NOMO-1 treated with dmso at 0.1 percent for 144 hours (cell line): ENCODE data around the gene TSR1.
"Not testable (repeated sequence)": the region's sequence is repeated elsewhere in the genome, so short reads cannot be mapped to it uniquely, and the experiment has no call there.

Experiments used
- DNase-seq: peaks from one replicate; lab custom pipeline; 2025; ENCODE audit not compliant: unreplicated experiment; lab: John Stamatoyannopoulos, UW

The TSR1 gene

DNA sequence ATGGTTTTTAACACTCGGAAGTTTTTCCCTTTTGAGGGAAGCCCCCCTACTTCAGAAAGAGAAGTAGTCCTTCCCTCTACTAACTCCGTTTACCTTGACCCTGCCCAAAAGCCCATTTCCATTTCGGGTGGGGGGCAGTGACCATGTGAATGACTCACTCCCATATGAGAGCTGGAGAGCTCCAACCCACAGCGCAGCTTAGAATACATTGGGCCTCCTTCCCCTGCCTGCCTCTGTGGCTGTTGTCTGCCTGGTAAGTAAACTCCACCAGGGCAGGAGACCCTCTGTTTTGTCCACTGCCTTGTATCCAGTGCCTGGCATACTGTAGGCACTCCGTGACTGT lies 2.0 kb upstream of the TSR1 start:
- no peak for DNase-seq

DNA sequence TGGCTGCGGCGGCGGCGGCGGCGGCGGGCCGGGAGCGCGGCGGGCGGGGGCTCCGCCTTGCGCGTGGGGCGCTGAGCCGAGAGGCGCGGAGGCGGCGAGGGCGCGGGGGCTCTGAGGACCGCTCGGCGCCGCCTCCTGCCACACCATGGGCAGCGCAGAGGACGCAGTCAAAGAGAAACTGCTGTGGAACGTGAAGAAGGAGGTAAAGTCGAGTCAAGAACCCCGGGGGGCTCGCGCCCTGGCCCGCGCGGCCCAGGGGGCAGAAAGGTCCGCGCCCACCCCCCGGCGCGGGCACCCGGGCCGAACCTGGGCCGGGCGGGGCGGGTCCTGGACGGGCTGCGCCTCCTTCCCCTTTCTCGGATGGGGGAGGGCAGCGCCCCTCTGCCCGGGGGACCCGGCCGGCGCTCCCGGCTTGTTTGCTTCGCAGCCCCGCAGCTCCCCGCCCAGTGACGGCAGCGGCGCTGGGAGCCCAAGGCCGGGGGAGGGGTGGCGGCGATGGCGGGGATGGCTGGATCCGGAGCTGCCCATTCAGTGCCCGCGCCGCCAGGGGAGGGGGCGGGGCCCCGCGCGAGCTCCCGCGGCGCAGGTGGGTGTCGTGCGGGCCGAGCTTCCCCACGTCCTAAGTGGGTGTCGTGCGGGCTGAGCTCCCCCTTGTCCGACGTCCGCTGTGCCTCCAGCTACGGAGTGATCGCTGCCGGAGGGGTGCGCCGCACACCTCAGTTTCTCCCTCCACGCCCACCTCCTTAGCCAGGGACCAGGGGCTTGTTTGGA lies 1.5 kb upstream of the TSR1 start:
- peak; percentile 23 for DNase-seq

DNA sequence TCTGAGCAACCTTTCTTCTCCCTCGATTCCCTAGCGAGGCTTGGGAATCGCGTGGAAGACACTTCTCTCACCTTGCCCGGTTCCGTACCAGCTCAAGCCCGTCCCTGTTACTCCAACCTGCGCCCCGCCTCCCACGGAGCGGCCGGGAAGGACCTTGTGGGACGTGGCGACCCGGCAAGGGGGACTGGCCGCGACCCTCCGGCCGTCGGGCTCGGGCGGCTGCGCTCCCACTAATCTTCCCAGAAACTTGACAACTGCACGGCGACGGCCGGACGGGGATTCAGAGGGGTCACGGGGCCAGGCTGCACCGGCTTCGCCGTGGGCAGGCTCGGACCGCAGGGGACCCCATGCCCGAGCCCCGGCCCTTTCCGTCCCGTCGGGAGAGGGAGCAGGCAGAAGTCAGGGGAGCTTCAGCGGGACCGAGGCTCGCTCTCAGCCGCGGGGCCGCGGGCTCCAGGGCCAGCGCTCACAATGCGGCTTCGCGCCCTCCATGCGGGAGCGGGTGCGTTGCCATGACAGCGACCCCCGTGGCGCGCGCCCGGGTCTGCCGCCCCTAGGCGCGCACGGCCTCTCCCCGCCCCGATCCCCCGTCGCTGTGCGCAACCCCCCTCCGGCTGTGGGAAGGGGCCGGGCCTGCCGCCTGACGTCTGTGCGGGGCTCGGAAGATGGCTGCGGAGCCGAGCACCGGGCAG lies 741 bp upstream of the TSR1 start, which contains the start of gene SGSM2:
SGSM2 (plus strand) TSS at position 650 of the 692 bp plus-strand sequence. CDS start 188 bp downstream, outside the sequence.
- peak; percentile 31 for DNase-seq

DNA sequence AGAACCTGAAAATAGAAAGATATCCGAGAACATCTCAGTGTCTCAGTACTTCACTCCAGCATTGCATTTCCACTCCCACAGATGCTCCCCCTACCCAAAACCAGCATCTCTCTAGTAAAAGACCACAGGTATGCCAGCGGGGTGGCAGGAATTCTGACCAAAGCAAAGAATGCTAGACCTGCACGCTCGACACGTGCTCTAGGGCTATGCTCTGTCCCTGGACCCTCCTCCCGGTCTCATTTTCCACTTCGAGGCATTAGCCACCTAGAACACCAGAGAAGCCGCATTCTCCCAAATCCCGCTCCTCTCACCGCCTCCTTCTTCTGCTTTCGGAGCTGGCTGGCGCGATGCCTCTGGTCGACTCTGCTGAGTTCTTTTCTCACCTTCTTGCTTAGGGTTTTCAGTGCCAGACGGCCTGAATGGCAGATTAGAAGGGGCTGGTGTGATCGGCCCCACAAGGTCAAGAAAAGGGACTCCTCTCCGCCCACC lies 487 bp downstream of the TSR1 start:
- DNase-seq, result no peak

DNA sequence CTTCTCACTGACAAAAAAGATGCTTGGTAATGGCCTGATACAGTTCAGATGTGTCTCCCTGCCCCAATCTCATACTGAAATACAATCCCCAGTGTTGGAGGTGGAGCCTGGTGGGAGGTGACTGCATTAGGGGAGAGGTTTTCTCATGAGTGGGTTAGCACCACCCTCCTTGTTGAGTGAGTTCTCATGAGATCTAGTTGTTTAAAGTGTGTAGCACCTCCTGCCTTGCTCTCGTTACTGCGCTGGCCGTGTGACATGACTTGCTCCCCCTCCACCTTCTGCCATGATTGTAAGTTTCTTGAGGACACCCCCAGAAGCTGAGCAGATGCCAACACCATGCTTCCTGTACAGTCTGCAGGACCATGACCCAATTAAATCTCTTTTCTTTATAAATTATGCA lies 5.0 kb downstream of the TSR1 start:
- no peak for DNase-seq

DNA sequence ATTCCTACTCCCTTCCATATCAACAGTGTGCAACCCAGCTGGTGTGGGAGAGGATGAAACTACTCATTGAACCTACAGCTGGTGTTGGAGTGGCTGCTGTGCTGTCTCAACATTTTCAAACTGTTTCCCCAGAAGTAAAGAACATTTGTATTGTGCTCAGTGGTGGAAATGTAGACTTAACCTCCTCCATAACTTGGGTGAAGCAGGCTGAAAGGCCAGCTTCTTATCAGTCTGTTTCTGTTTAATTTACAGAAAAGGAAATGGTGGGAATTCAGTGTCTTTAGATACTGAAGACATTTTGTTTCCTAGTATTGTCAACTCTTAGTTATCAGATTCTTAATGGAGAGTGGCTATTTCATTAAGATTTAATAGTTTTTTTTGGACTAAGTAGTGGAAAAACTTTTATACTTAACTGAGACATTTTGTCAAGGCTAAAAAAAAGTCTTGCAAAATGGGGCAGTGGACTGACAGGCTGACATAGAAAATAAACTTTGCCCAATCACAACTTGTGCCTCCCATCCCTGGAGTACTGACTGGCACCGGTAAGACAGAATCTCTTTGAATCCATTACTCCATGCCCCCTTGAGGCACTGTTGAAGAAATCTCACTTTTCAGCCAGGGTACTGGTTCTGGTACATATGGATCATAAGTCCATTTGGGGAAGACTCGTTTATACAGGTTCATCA lies 12.5 kb downstream of the TSR1 start:
- no peak for DNase-seq

DNA sequence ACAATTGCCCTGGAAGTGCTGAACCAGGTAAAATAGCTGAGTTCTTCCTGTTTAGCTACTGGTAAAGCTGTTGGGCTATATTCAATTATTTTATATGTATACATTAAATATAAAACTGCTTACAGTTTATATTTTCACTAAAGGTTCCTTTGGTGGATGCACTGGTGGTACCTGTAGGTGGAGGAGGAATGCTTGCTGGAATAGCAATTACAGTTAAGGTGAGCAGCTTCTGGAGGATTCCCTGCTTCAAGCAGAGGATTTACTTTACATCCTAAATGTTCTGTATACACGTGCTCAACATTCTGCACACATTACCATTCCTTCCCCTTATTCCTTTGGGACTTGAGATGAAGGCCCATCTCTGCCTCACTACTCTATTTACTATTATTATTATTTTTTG lies 14.9 kb downstream of the TSR1 start:
- no peak for DNase-seq

GRCh38 chr17:2319051-2319450 lies 17.2 kb downstream of the TSR1 start:
- no peak for DNase-seq

DNA sequence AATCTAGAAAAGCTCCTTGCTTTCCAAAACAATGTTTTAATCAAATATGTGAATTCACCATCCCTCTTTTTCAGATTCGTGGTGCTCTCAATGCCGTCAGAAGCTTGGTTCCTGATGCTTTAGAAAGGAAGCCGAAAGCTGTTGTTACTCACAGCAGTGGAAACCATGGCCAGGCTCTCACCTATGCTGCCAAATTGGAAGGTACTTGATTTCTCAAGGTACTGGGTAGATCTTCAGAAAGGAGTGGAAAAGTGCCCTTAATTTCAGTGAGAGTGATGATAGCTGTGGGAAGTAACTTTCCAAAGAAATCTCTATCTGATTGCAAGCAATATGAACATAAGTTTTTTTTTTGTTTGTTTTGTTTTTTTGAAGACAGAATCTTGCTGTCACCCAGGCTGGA lies 18.5 kb downstream of the TSR1 start:
- no peak for DNase-seq

GRCh38 chr17:2316916-2317205 lies 19.4 kb downstream of the TSR1 start:
- DNase-seq, result not testable (repeated sequence)

DNA sequence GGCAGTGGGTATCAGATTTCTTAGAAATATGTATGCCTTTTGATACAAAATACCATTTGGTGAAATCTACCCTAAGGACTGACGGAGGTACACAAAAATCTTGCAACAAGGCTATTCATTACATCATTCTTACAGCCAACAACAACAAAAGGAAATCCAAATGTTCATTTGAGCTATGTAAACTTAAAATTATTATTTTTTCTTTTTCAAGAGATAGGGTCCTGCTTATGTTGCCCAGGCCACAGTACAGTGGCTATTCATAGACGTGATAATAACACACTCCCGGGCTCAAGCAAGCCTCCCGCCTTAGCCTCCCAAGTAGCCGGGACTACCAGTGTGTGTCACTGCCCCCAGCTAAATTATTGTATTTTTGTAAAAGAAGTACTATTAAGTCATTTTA lies 23.5 kb downstream of the TSR1 start:
- no peak for DNase-seq

DNA sequence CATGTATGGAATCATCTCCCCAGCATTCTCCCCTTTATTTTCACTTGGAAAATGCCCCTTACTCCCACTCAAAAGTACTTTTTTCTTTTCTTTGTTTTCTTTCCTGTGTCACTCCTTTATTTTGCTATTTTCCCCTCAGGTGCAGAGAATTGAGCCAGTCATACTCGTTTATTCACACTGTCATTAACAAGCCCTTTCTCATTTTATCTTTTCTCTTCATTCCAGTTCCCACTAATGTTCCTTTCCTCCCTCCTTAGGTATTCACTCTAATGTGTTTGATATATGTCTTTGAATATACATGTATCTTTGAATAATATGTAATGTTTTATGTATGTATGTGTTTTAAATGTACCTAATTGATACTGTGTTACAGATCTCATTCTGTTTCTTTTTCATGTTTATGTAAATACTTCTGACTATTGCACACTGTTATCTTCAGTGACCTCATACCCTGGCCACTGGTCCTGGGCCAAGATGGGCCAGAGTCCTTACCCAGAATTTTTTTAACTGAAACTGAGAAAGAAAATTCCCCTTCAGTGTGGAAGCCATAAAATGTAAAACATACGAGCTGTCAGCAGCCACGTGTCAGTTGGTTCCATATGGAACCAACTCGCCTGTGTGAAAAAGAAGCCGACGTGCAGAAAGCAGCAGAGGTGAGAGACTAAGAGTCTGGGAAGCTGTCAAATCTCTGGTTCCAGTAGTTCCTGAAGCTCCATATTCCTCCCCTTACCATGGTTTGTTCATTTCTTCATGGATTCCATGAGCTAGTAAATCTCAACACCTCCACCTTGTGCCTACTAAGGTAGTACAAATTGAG lies 26.7 kb downstream of the TSR1 start:
- DNase-seq, result no peak

- DNase-seq, result no peak
Observed at GRCh38 chr17:2304931-2305330, 31.3 kb downstream of the TSR1 start.

GRCh38 chr17:2303204-2304188 lies 32.8 kb downstream of the TSR1 start, which contains the start of the genes SMG6 and SRR:
Gene SMG6 (minus strand): TSS chr17:2303785. CDS start chr17:2303720, 65 bp downstream.
Gene SRR (plus strand): TSS chr17:2303950. CDS start chr17:2315561, 11,611 bp downstream.
- peak; percentile 89 for DNase-seq

DNA sequence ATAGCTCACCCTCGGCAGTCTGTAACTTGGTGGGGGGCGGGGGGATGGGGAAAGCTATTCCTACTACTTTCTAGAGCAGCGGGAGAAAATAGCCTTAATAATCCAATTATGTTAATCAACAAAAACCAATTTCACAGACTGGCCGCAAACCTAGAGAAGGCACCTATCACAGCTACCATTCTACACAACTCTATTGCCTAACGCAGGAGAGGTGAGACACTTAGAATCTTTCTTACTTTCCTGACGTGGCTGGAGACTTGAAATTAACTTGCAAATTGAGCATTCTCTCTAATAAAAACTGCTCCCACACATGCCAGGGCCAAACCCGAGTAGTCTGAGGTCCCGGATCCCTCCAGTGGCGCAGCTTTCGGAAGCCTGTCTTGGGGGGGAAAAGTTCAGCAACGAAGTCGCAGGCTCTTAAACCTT lies 33.5 kb downstream of the TSR1 start:
- DNase-seq, result peak; percentile 1

DNA sequence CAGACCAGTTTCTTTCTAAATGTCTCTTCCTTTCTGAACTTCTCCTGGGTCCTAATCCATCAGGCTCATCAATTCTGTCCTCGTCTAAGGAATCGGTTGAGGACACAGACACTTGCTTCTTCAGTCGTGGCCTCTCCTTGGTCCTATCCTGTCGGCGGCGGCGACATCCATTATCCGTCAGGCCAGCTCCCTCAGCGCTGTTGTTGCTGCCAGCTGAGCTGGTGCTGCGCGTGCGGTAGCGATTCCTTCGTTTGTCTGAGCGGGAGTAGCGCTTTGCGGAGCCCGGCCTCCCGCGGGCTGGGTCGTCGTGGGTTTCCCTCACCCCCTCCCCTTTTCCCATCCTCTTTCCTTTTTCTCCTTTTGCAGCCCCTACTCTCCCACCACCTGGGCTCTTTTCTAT lies 36.5 kb downstream of the TSR1 start:
- no peak for DNase-seq

- DNase-seq, result no peak
Observed at GRCh38 chr17:2299136-2299535, 37.1 kb downstream of the TSR1 start.

DNA sequence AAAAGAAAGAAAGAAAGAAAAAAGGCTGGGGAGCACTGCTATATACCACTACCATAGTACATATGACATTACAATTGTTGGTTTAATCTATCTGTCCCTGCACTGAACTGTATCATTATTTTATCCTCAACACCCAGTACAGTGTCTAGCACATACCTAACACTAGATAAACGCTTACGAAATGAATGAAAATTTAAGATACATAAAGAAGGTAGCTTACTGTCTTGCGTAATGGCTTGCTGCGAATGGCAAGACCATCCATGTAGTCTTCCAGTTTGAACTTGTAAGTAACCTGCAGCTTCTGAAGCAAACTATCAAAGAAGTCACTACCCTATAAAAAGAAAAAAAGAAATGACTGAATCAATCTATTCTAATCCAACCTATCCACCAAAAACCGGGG lies 39.2 kb downstream of the TSR1 start:
- DNase-seq, result no peak

DNA sequence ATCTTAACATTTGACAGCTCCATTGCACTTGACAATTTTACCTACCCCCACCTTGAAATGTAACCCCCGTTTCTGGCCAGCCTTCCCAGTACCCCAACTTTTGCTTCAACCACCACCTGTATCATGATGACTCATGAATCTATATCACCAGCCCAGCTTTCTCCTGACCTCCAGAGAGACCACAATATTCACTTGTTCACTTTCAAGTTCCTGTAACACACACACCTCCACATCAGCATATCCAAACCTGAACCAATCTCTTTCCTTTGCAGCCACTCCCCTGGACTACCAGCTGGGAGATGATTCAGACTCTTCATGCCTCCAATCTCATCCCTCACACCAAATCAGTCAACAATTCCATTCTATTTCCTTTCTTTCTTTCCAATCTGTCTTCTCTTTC lies 40.7 kb downstream of the TSR1 start:
- no peak for DNase-seq

- no peak for DNase-seq
Observed at GRCh38 chr17:2292100-2292499, 44.2 kb downstream of the TSR1 start.
